SU-DHL-6 (cell line): ENCODE measurements around the gene EPAS1.

Experiments
- H2AFZ ChIP-seq: fragments of 200-600 bp; sonication (generic); 2 replicates; pipeline ENCODE4 v1.6.1; 2014; ENCODE audit warnings: low read depth, mild to moderate bottlenecking, moderate library complexity, mixed read lengths, antibody characterized with exemption, low read length; ENCODE audit not compliant: severe bottlenecking
- H3F3A ChIP-seq: fragments of 200-600 bp; shearing (Covaris generic); 2 replicates; pipeline ENCODE4 v1.6.0; 2016; ENCODE audit warnings: antibody characterized with exemption, mild to moderate bottlenecking; ENCODE audit not compliant: insufficient read depth
- H3K27ac ChIP-seq: fragments of 200-600 bp; sonication (generic); 2 replicates; pipeline ENCODE4 v1.5.1; 2016; ENCODE audit warnings: low read depth, mild to moderate bottlenecking, low read length, moderate library complexity, mixed read lengths
- H3K27me3 ChIP-seq: fragments of 200-600 bp; sonication (generic), shearing (Covaris generic); 2 replicates; pipeline ENCODE4 v1.6.0; 2014; ENCODE audit warnings: mild to moderate bottlenecking, low read length
- H3K36me3 ChIP-seq: fragments of 200-600 bp; sonication (generic); 2 replicates; pipeline ENCODE4 v1.6.1; 2014; ENCODE audit warnings: mild to moderate bottlenecking, low read length, mixed read lengths
- H3K4me2 ChIP-seq: fragments of 300-600, 200-600 bp; shearing (Covaris generic), sonication (generic); 2 replicates; pipeline ENCODE4 v1.6.0; 2014; ENCODE audit warnings: low read length, low read depth, mild to moderate bottlenecking; ENCODE audit not compliant: poor library complexity, severe bottlenecking
- H3K4me3 ChIP-seq: fragments of 200-600 bp; sonication (generic); 2 replicates; pipeline ENCODE4 v1.5.1; 2014; ENCODE audit warnings: antibody characterized with exemption, low read length, mild to moderate bottlenecking, mixed read lengths; ENCODE audit not compliant: insufficient read depth, poor library complexity, severe bottlenecking
- H3K79me2 ChIP-seq: fragments of 200-600 bp; sonication (generic); 2 replicates; pipeline ENCODE4 v1.6.1; 2014; ENCODE audit warnings: mild to moderate bottlenecking, low read length, moderate library complexity; ENCODE audit not compliant: insufficient read depth
- H3K9ac ChIP-seq: fragments of 200-600 bp; sonication (generic); 2 replicates; pipeline ENCODE4 v1.7.0; 2014; ENCODE audit warnings: mild to moderate bottlenecking, low read length
- H3K9me2 ChIP-seq: fragments of 200-600 bp; sonication (generic); replicated peaks from 2 replicates; pipeline ENCODE4 v1.6.1; 2014; ENCODE audit warnings: low read length; ENCODE audit not compliant: insufficient read depth
- H3K9me3 ChIP-seq: fragments of 200-600 bp; sonication (generic); 2 replicates; pipeline ENCODE4 v1.6.1; 2014; ENCODE audit warnings: low read length, mixed read lengths; ENCODE audit not compliant: insufficient read depth
- H4K20me1 ChIP-seq: fragments of 200-600 bp; sonication (generic); 2 replicates; pipeline ENCODE4 v1.6.1; 2014; ENCODE audit warnings: low read depth, mild to moderate bottlenecking, antibody characterized with exemption, low read length, moderate library complexity, mixed read lengths
- EZH2phosphoT487 ChIP-seq: fragments of 200-600 bp; sonication (generic), shearing (Covaris generic); conservative IDR thresholded peaks from 2 replicates; pipeline ENCODE4 v1.6.1; 2018; ENCODE audit warnings: mild to moderate bottlenecking, antibody characterized with exemption, low read length, moderate library complexity, mixed read lengths
- TF ChIP-seq, protein P1 (sequence below): fragments of 200-600 bp; sonication (generic); IDR thresholded peaks from one replicate; pipeline ENCODE4 v1.5.1; 2017; ENCODE audit warnings: antibody characterized with exemption, mild to moderate bottlenecking, low read length, moderate library complexity; ENCODE audit not compliant: insufficient read depth, poor library complexity, severe bottlenecking

EPAS1 gene

DNA sequence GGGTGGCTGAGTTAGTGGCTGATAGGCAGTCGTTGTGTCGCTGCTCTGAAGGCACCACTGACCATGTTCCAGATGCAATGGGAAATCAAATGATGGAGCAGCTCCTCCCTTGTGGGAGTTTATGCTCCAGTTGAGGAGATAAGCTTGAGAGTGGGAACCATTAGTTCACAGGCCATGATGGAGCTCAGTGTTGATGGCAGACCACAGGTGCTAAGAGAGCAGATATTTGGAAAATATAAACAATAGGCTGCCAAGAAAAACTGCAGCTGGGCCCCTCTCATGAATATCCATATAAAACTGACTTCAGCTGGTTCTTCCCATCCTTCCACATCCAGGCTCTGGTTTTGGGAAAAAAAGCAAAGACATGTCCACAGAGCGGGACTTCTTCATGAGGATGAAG, 63.1 kb downstream of the EPAS1 start:
- Histone ChIP-seq H3K4me3 (no peak overlapping the region), H3K9me2 (no peaks in the 10 kb centered on the region), H3F3A (no peaks in the 10 kb centered on the region), H4K20me1 (no peaks in the 10 kb centered on the region), H3K27me3 (no peaks in the 10 kb centered on the region), H3K27ac (no peak overlapping the region), H3K4me2 (no peak overlapping the region), H3K9ac (no peak overlapping the region), H2AFZ (no peak overlapping the region), H3K9me3 (no peaks in the 10 kb centered on the region), H3K36me3 (no peaks in the 10 kb centered on the region), H3K79me2 (no peaks in the 10 kb centered on the region)
- TF ChIP-seq EZH2phosphoT487: no peak
- TF ChIP-seq, protein P1, sequence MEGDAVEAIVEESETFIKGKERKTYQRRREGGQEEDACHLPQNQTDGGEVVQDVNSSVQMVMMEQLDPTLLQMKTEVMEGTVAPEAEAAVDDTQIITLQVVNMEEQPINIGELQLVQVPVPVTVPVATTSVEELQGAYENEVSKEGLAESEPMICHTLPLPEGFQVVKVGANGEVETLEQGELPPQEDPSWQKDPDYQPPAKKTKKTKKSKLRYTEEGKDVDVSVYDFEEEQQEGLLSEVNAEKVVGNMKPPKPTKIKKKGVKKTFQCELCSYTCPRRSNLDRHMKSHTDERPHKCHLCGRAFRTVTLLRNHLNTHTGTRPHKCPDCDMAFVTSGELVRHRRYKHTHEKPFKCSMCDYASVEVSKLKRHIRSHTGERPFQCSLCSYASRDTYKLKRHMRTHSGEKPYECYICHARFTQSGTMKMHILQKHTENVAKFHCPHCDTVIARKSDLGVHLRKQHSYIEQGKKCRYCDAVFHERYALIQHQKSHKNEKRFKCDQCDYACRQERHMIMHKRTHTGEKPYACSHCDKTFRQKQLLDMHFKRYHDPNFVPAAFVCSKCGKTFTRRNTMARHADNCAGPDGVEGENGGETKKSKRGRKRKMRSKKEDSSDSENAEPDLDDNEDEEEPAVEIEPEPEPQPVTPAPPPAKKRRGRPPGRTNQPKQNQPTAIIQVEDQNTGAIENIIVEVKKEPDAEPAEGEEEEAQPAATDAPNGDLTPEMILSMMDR: no peak

DNA sequence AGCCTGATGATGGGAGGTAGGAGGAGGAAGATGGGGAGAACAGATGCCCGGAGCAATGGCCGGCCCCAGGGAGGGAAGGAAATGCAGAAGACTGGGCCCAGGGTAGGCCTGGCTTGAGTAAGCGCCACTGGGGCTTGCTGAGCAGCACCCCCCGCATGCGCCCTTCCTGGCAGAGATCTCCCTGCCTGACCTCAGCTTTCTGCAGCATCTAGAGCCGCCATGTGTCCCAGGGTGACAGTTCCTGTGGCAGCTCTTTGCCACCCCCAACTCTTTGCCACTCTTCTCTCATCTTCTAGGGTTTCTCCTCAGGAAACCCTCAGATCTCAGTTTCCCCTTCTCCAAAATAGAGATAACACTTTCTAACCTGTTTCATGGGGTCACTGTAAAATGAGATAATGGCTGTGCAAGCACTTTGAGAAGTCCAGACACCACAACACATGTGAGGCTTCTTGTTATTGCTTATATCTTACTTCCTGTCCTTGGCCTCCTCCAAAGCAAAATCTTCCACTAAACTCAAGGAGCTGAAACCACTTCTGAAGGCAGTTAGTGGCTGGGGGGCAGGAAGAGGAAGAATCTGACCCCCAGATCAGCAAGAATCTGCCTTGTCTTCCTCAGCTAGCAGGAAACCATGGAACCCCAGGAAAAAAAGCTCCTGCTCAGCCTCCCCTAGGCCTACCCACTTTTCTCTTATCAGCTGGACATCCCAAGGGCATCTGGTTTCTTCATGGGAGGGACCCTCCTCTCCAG, 64.9 kb downstream of the EPAS1 start:
- Histone ChIP-seq H3K9me2 (no peaks in the 10 kb centered on the region), H3K79me2 (no peaks in the 10 kb centered on the region), H3K4me2 (no peak overlapping the region), H3K9me3 (no peaks in the 10 kb centered on the region), H3K9ac (no peak overlapping the region), H2AFZ (no peak overlapping the region), H4K20me1 (no peaks in the 10 kb centered on the region), H3K4me3 (no peak overlapping the region), H3K27me3 (no peaks in the 10 kb centered on the region), H3F3A (no peaks in the 10 kb centered on the region), H3K27ac (no peak overlapping the region), H3K36me3 (no peaks in the 10 kb centered on the region)
- TF ChIP-seq EZH2phosphoT487: no peak
- TF ChIP-seq, protein P1: no peak

DNA sequence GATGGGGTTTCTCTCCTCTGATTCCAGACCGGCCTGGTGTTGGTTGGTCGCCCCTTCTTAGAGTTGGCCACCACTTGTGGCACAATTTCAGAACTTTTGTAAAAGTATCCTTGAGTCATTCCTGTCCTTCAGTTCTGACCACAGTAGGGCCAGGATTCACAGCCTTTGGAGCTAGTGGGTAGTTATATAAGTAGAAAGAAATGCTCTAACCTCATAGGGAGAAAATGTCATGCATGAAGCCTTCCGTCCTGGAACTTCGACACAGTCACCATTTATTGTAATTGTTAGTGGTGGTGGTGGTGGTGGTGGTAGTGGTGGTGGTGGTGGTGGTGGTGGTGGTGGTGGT, 65.4 kb downstream of the EPAS1 start:
- no peaks in the 10 kb centered on the region for H3K9me2 ChIP-seq
- no peaks in the 10 kb centered on the region for H3K27me3 ChIP-seq
- H2AFZ ChIP-seq: no peak overlapping the region
- TF ChIP-seq EZH2phosphoT487: no peak
- TF ChIP-seq, protein P1: no peak
- H4K20me1 ChIP-seq: no peaks in the 10 kb centered on the region
- no peaks in the 10 kb centered on the region for H3K9me3 ChIP-seq
- no peak overlapping the region for H3K4me2 ChIP-seq
- no peaks in the 10 kb centered on the region for H3K36me3 ChIP-seq
- no peaks in the 10 kb centered on the region for H3F3A ChIP-seq
- H3K79me2 ChIP-seq: no peaks in the 10 kb centered on the region
- H3K9ac ChIP-seq: no peak overlapping the region
- H3K27ac ChIP-seq: no peak overlapping the region
- no peak overlapping the region for H3K4me3 ChIP-seq
